Heart right ventricle (tissue), 16 donors: ENCODE measurements around the gene LPP. TPM values are rescaled to one million over a fixed set of nuclear protein-coding genes. Genes with fewer than 3 reads are reported as not detected.

Experiments
- ATAC-seq, 8 donors: fragments of 200-7000 bp; cut with Tn5 transposase; one replicate each; pipeline ENCODE4 v1.9.1; 2020; ENCODE audit warnings: mild to moderate bottlenecking in 8 of 8, moderate library complexity in 8 of 8, moderate number of reproducible peaks in 1 of 8
- DNase-seq, 2 donors: peaks; one replicate each; pipeline ENCODE4 v3.0.0-alpha.2; 2020
- H3K27ac ChIP-seq, 10 donors: fragments of 200-600 bp; sonication (generic) in 2 of 10; one replicate each; pipeline versions ENCODE4 v1.5.0 to v1.8.0; 2020 to 2022; ENCODE audit warnings: mild to moderate bottlenecking in 3 of 10
- H3K27me3 ChIP-seq, 7 donors: fragments of 200-600 bp; one replicate each; pipeline ENCODE4 v1.8.0; 2021 to 2022; ENCODE audit warnings: mild to moderate bottlenecking in 2 of 7
- H3K36me3 ChIP-seq, 9 donors: fragments of 200-600 bp; sonication (generic) in 1 of 9; one replicate each; pipeline versions ENCODE4 v1.5.0 to v1.8.0; 2020 to 2022; ENCODE audit warnings: mild to moderate bottlenecking in 2 of 9
- H3K4me1 ChIP-seq, 9 donors: fragments of 200-600 bp; sonication (generic) in 1 of 9; one replicate each; pipeline versions ENCODE4 v1.5.0 to v1.8.0; 2020 to 2022; ENCODE audit warnings: mild to moderate bottlenecking in 4 of 9
- H3K4me3 ChIP-seq, 10 donors: fragments of 200-600 bp; sonication (generic) in 2 of 10; one replicate each; pipeline versions ENCODE4 v1.5.0 to v1.8.0; 2020 to 2022; ENCODE audit warnings: mild to moderate bottlenecking in 7 of 10, moderate library complexity in 2 of 10
- H3K9me3 ChIP-seq, 11 donors: fragments of 200-600 bp in 10 of 11; sonication (generic) in 2 of 11; one replicate each; pipeline versions ENCODE4 v1.5.0 to v1.8.0; 2013 to 2022; ENCODE audit warnings: mild to moderate bottlenecking in 2 of 11, control low read depth in 1 of 11, moderate library complexity in 1 of 11
- CTCF ChIP-seq, 9 donors: fragments of 200-600 bp; sonication (generic) in 2 of 9; IDR thresholded peaks; one replicate each; pipeline versions ENCODE4 v1.5.0 to v1.8.0; 2021 to 2022; ENCODE audit warnings: antibody characterized with exemption in 9 of 9, mild to moderate bottlenecking in 5 of 9, moderate library complexity in 1 of 9
- WGBS, 2 donors: extraction: QIAGEN DNeasy Blood & Tissue Kit; methylation state at CpG; one replicate each; pipeline ENCODE4 v1.1.7; 2013; ENCODE audit warnings: inconsistent platforms in 1 of 2; 5-methylcytosine and 5-hydroxymethylcytosine counted together
- intact Hi-C, 10 donors: fragments of 100-400 bp; cut with DNase I; formaldehyde crosslinking; loops; one replicate each; pipeline versions ENCODE4 v1.11.1 to v1.14.2; 2022
- polyA plus RNA-seq, 2 donors: library from polyadenylated mRNA; stranded (reverse); fragments of 200-250 nt; gene quantifications; one replicate each; pipeline ENCODE4 v1.2.3, GENCODE V29; 2013
- total RNA-seq, 10 donors: library from RNA; stranded (reverse); fragmentation: NEBNext Ultra II Directional in 3 of 10; extraction: Animal tissue kit (Norgen Biotek cat#: 25700) in 3 of 10; gene quantifications; one replicate each; pipeline versions ENCODE4 v1.2.1 to v1.2.4, GENCODE V29; 2021 to 2023
- donor health status: Arrhythmogenic right ventricular cardiomyopathy.
- donor health status: ischemic (EF 13 %, LVEDD 7.1; RV severe dilation, severe dysfunction).
- donor health status: healthy with polysubstance abuse.
- donor health status: DM: no; HTN: yes; CAD: no.
- donor health status: DM: no; HTN: no; CAD: no.
- donor health status: ischemic (EF 25% LVEDD 6.9; RV normal size, moderate dysfunction).
- donor health status: ischemic (EF 25% LVEDD 5.7; RV mildly dilated, moderate dysfunction).
- donor health status: healthy.
- donor health status: DM: yes; HTN: yes; CAD: no.
- donor health status: Ischemic cardiomyopathy.
- donor health status: ischemic (EF 35%, LVEDD 5.7; RV mildly dilated, moderate dysfunction).
- donor health status: nonischemic (EF 11% LVEDD 7.7; RV severe dilation, severe dysfunction).
- donor health status: DM: yes; HTN: yes; CAD: no.
- donor health status: PGD.
- donor health status: ischemic (EF 29% LVEDD 5.4; RV normal size, mild dysfunction).
- donor health status: nonischemic (EF 23%, LVEDD 6.1; RV moderate dilation, normal function).

LPP gene
- total and polyA plus RNA-seq, 12 donors = 8.5 to 188 (median 140) TPM

DNA sequence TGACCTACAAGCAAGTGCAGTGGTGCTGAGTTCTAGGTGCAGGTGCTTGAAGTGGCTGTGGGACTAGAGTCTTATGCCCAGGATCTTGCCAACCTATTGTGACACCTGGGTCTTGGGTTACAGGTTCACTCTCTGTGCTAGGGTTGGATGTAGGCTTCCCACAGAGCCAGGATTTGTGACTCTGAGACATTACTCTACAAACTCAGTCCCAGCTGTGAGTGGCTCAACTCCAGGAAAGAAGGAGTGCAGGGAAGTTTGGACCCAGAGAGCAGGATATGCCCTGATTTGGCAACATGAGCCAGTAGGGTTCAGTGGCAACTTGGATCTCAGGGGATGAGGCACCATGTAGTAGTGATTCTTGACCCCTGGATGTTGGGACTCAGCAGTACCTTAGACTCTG is 182.2 kb downstream of the LPP start:
- Histone ChIP-seq H3K4me1 (peaks cover 0 to 47% (median 29%) of the 10 kb centered on the region in 9 donors), H3K27me3 (no peaks in the 10 kb centered on the region), H3K9me3 (peaks cover 0 to 17% (median 0%) of the 10 kb centered on the region in 11 donors), H3K36me3 (no peaks in the 10 kb centered on the region), H3K4me3 (no peak overlapping the region), H3K27ac (no peak overlapping the region)
- intact Hi-C loops = no loop called here
- DNase-seq (no peak), ATAC-seq (no peak)
- no peak for TF ChIP-seq CTCF (IDR thresholded peaks at IDR 0.05)

DNA sequence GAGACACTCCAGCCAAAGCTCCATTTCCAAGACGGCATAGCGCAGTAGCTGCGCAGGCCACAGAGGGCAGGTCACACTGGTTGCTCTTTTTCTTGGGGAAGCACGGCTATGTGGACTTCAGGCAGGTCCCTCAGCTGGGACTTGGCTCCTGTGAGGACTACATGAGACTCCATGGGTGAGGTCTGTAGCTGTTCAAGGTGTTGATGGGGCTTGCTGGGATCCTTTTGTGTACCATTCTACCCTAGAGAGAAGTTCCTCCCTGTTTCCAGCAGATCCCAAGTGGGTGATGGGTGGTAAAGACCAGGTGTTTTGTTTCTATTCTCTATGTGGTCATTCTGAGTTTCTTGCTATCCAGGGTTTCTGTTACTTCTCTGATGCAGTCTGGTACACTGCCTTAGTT is 183.3 kb downstream of the LPP start:
- WGBS, 2 donors = 96 to 99% methylated on average over 4 of the region's 4 CpGs
- peak overlapping the region in 1 of 10 donors; percentile 8 for H3K27ac ChIP-seq

GRCh38 chr3:188338086-188338485 is 184.1 kb downstream of the LPP start:
- Histone ChIP-seq H3K4me1 (peaks cover 0 to 51% (median 28%) of the 10 kb centered on the region in 9 donors), H3K27ac (peak overlapping the region in 2 of 10 donors; percentile 2 to 8), H3K9me3 (peaks cover 0 to 17% (median 0%) of the 10 kb centered on the region in 11 donors), H3K27me3 (no peaks in the 10 kb centered on the region), H3K36me3 (no peaks in the 10 kb centered on the region), H3K4me3 (no peak overlapping the region)
- no peak for TF ChIP-seq CTCF (IDR thresholded peaks at IDR 0.05)
- ATAC-seq (no peak), DNase-seq (no peak)
- intact Hi-C loops = no loop called here

More for the DNA sequence above, 183.3 kb downstream of the LPP start:
- Histone ChIP-seq H3K9me3 (peaks cover 0 to 17% (median 0%) of the 10 kb centered on the region in 11 donors), H3K4me3 (no peak overlapping the region), H3K4me1 (peaks cover 0 to 49% (median 28%) of the 10 kb centered on the region in 9 donors), H3K36me3 (no peaks in the 10 kb centered on the region), H3K27me3 (no peaks in the 10 kb centered on the region)
- TF ChIP-seq CTCF (IDR thresholded peaks at IDR 0.05) = no peak
- intact Hi-C loops = no loop called here
- ATAC-seq = peak in 3 of 8 donors; percentile 12 to 52 (median 27)
- DNase-seq = no peak

- intact Hi-C loops = loop anchor here in 6 of 10 donors (5.0 to 10.0 kb wide), 7 partner anchors 52 to 613 kb away; partner anchors contain the start of genes LPP (in 3 of the 6) and BCL6 (in 2 of the 6)
- DNase-seq = no peak
- 76 to 77% methylated on average over 11 of the region's 11 CpGs for WGBS, 2 donors
These were observed 185.7 kb downstream of the LPP start for GRCh38 chr3:188339410-188340295.

More at GRCh38 chr3:188339410-188340295, 185.7 kb downstream of the LPP start:
- Histone ChIP-seq H3K27me3 (no peaks in the 10 kb centered on the region), H3K9me3 (peaks cover 0 to 13% (median 0%) of the 10 kb centered on the region in 11 donors), H3K4me3 (no peak overlapping the region), H3K4me1 (peaks cover 0 to 55% (median 26%) of the 10 kb centered on the region in 9 donors), H3K27ac (peak overlapping the region in 6 of 10 donors; percentile 2 to 33 (median 10)), H3K36me3 (no peaks in the 10 kb centered on the region)
- ATAC-seq = no peak
- no peak for TF ChIP-seq CTCF (IDR thresholded peaks at IDR 0.05)
